ENCODE results near the gene DCN. TPM values are rescaled to one million over a fixed set of nuclear protein-coding genes. Genes with fewer than 3 reads are reported as not detected.

The DCN gene
- total RNA-seq, 1 experiment from 2014 or later = not detected

GRCh38 chr12:91186156-91186555 lies 3.5 kb upstream of the DCN start:
- no peak for DNase-seq (ENCODE audit: low read depth)

GRCh38 chr12:91185421-91185820 lies 2.8 kb upstream of the DCN start:
- no peak for DNase-seq (ENCODE audit: low read depth)

GRCh38 chr12:91183551-91183950 lies 934 bp upstream of the DCN start:
- DNase-seq (ENCODE audit: low read depth) = no peak

- no peak for DNase-seq (ENCODE audit: low read depth)
These were observed 1.8 kb downstream of the DCN start for GRCh38 chr12:91180582-91181395.

GRCh38 chr12:91179966-91180561 lies 2.6 kb downstream of the DCN start:
- no peak for DNase-seq (ENCODE audit: low read depth)

GRCh38 chr12:91179315-91179714 lies 3.3 kb downstream of the DCN start:
- no peak for DNase-seq (ENCODE audit: low read depth)

- no peak for DNase-seq (ENCODE audit: low read depth)
These were observed 3.8 kb downstream of the DCN start for GRCh38 chr12:91178781-91179180.

GRCh38 chr12:91178139-91178561 lies 4.5 kb downstream of the DCN start:
- DNase-seq (ENCODE audit: low read depth) = peak; percentile 38

GRCh38 chr12:91177381-91177780 lies 5.2 kb downstream of the DCN start:
- DNase-seq (ENCODE audit: low read depth) = no peak

- DNase-seq (ENCODE audit: low read depth) = no peak
These were observed 5.7 kb downstream of the DCN start for GRCh38 chr12:91176915-91177314.

- no peak for DNase-seq (ENCODE audit: low read depth)
These were observed 6.3 kb downstream of the DCN start for GRCh38 chr12:91176358-91176757.

GRCh38 chr12:91173124-91173523 lies 9.5 kb downstream of the DCN start:
- no peak for DNase-seq (ENCODE audit: low read depth)

GRCh38 chr12:91172096-91172495 lies 10.5 kb downstream of the DCN start:
- no peak for DNase-seq (ENCODE audit: low read depth)

- DNase-seq (ENCODE audit: low read depth) = no peak
These were observed 11.1 kb downstream of the DCN start for GRCh38 chr12:91171476-91171875.

- DNase-seq (ENCODE audit: low read depth) = peak; percentile 11
These were observed 19.5 kb downstream of the DCN start for GRCh38 chr12:91163116-91163515.

- no peak for DNase-seq (ENCODE audit: low read depth)
These were observed 21.6 kb downstream of the DCN start for GRCh38 chr12:91161009-91161408.

- no peak for DNase-seq (ENCODE audit: low read depth)
These were observed 26.6 kb downstream of the DCN start for GRCh38 chr12:91155990-91156389.

GRCh38 chr12:91154131-91154530 lies 28.5 kb downstream of the DCN start:
- no peak for DNase-seq (ENCODE audit: low read depth)

GRCh38 chr12:91144053-91144452 lies 38.6 kb downstream of the DCN start:
- peak; percentile 71 for DNase-seq (ENCODE audit: low read depth)

- DNase-seq (ENCODE audit: low read depth) = no peak
These were observed 39.4 kb downstream of the DCN start for GRCh38 chr12:91143206-91143605.

GRCh38 chr12:91142221-91142631 lies 40.4 kb downstream of the DCN start:
- DNase-seq (ENCODE audit: low read depth) = no peak

GRCh38 chr12:91140026-91140931 lies 42.3 kb downstream of the DCN start:
- peak; percentile 23 for DNase-seq (ENCODE audit: low read depth)
